Testis (tissue), 3 donors: ENCODE data around the gene SCNN1B. TPM values are rescaled to one million over a fixed set of nuclear protein-coding genes. Genes with fewer than 3 reads are reported as not detected.

Experiments used
- DNase-seq: peaks from one replicate; pipeline ENCODE4 v3.0.0-alpha.2; 2019
- H3K27ac ChIP-seq, 2 donors: fragments of 200-600 bp; sonication (generic); one replicate each; pipeline ENCODE4 v1.5.1; 2019
- H3K27me3 ChIP-seq: fragments of 200-600 bp; sonication (generic); one replicate; pipeline ENCODE4 v1.5.1; 2019
- H3K36me3 ChIP-seq: fragments of 200-600 bp; sonication (generic); one replicate; pipeline ENCODE4 v1.5.1; 2017; ENCODE audit warnings: low read depth; ENCODE audit errors: missing control alignments
- H3K4me1 ChIP-seq: fragments of 200-600 bp; sonication (generic); one replicate; pipeline ENCODE4 v1.5.1; 2019
- H3K4me3 ChIP-seq, 2 donors: fragments of 200-600 bp; sonication (generic); one replicate each; pipeline ENCODE4 v1.5.1; 2017 to 2019
- H3K9me3 ChIP-seq: fragments of 200-600 bp; sonication (generic); one replicate; pipeline ENCODE4 v1.5.1; 2017
- CTCF ChIP-seq, 3 experiments: fragments of 450-650 bp in 2 of 3; fragments of 200-600 bp in 1 of 3; sonication (generic) in 1 of 3; IDR thresholded peaks; one replicate each; pipeline ENCODE4 v1.5.1; 2016 to 2019; ENCODE audit warnings: antibody characterized with exemption in 3 of 3, mild to moderate bottlenecking in 2 of 3, moderate library complexity in 1 of 3
- POLR2A ChIP-seq: fragments of 450-650 bp; IDR thresholded peaks from one replicate; pipeline ENCODE4 v1.6.1; 2017; ENCODE audit warnings: antibody characterized with exemption, mild to moderate bottlenecking, moderate library complexity
- WGBS, 2 donors: methylation state at CpG; one replicate each; pipeline ENCODE4 v1.1.5; 2018; 5-methylcytosine and 5-hydroxymethylcytosine counted together
- intact Hi-C: fragments of 100-400 bp; cut with DNase I; formaldehyde crosslinking; loops from one replicate; pipeline ENCODE4 v1.15.1; 2023; ENCODE audit warnings: low total_unique reads
- polyA plus RNA-seq: library from polyadenylated mRNA; stranded (reverse); fragments of 350-450 nt; fragmentation: Illumina TruSeq; extraction: RNeasy Lipid Tissue Mini Kit (QIAGEN cat#74804); gene quantifications from one replicate; pipeline ENCODE4 v1.2.3, GENCODE V29; 2014; ENCODE audit warnings: low read depth, low replicate concordance; ENCODE audit not compliant: insufficient read depth
- total RNA-seq, 2 donors: library from RNA; depleted of rRNA; stranded (reverse); fragments of >200 nt; gene quantifications; one replicate each; pipeline ENCODE4 v1.2.3, GENCODE V29; 2016

The SCNN1B gene
- total and polyA plus RNA-seq, 3 donors from 2014 or later: 0.31 to 1.1 (median 0.55) TPM

- H3K27me3 ChIP-seq: no peaks in the 10 kb centered on the region
- no peaks in the 10 kb centered on the region for H3K4me1 ChIP-seq
- 91 to 95% methylated on average over 4 to 6 of the region's 6 CpGs for WGBS, 2 donors
- H3K9me3 ChIP-seq: no peaks in the 10 kb centered on the region
- H3K4me3 ChIP-seq: no peak overlapping the region
- DNase-seq: no peak
- no peaks in the 10 kb centered on the region for H3K36me3 ChIP-seq
- intact Hi-C loops: no loop called here
- no peak for TF ChIP-seq POLR2A
- no peak for TF ChIP-seq CTCF (IDR thresholded peaks at IDR 0.05)
- no peak overlapping the region for H3K27ac ChIP-seq
Observed at GRCh38 chr16:23382279-23382678, 80.2 kb downstream of the SCNN1B start.

- Histone ChIP-seq H3K9me3 (no peaks in the 10 kb centered on the region), H3K4me1 (no peaks in the 10 kb centered on the region), H3K4me3 (no peak overlapping the region), H3K27me3 (no peaks in the 10 kb centered on the region), H3K36me3 (no peaks in the 10 kb centered on the region), H3K27ac (no peak overlapping the region)
- 88 to 92% methylated on average over 3 of the region's 3 CpGs for WGBS, 2 donors
- DNase-seq: no peak
- no peak for TF ChIP-seq CTCF (IDR thresholded peaks at IDR 0.05)
- TF ChIP-seq POLR2A: no peak
- intact Hi-C loops: no loop called here
Observed at GRCh38 chr16:23383881-23384280, 81.8 kb downstream of the SCNN1B start.

GRCh38 chr16:23384878-23385277 is 82.8 kb downstream of the SCNN1B start:
- no peaks in the 10 kb centered on the region for H3K9me3 ChIP-seq
- no peak for TF ChIP-seq CTCF (IDR thresholded peaks at IDR 0.05)
- no peak for TF ChIP-seq POLR2A
- WGBS, 2 donors: 76 to 77% methylated on average over 10 of the region's 10 CpGs
- no peaks in the 10 kb centered on the region for H3K27me3 ChIP-seq
- no peak overlapping the region for H3K27ac ChIP-seq
- no peaks in the 10 kb centered on the region for H3K4me1 ChIP-seq
- intact Hi-C loops: no loop called here
- H3K36me3 ChIP-seq: no peaks in the 10 kb centered on the region
- no peak overlapping the region for H3K4me3 ChIP-seq
- no peak for DNase-seq

- Histone ChIP-seq H3K27ac (no peak overlapping the region), H3K4me1 (no peaks in the 10 kb centered on the region), H3K9me3 (no peaks in the 10 kb centered on the region), H3K4me3 (no peak overlapping the region), H3K27me3 (no peaks in the 10 kb centered on the region), H3K36me3 (no peaks in the 10 kb centered on the region)
- no peak for TF ChIP-seq POLR2A
- TF ChIP-seq CTCF (IDR thresholded peaks at IDR 0.05): no peak
- 89 to 90% methylated on average over 14 to 15 of the region's 15 CpGs for WGBS, 2 donors
- intact Hi-C loops: no loop called here
- DNase-seq: no peak
Observed at GRCh38 chr16:23385441-23385840, 83.3 kb downstream of the SCNN1B start.

- Histone ChIP-seq H3K36me3 (no peaks in the 10 kb centered on the region), H3K4me3 (no peak overlapping the region), H3K27ac (no peak overlapping the region), H3K4me1 (no peaks in the 10 kb centered on the region), H3K9me3 (no peaks in the 10 kb centered on the region), H3K27me3 (no peaks in the 10 kb centered on the region)
- intact Hi-C loops: no loop called here
- no peak for TF ChIP-seq CTCF (IDR thresholded peaks at IDR 0.05)
- TF ChIP-seq POLR2A: no peak
- WGBS, 2 donors: 84 to 92% methylated on average over 8 of the region's 8 CpGs
- no peak for DNase-seq
Observed at GRCh38 chr16:23387666-23388065, 85.6 kb downstream of the SCNN1B start.
